PC-3 (cell line): ENCODE data around the gene SLC2A13. TPM values are rescaled to one million over a fixed set of nuclear protein-coding genes. Genes with fewer than 3 reads are reported as not detected.

Experiments
- ATAC-seq: fragments of 200-7000 bp; cut with Tn5 transposase; 2 replicates; pipeline ENCODE4 v1.9.1; 2020; ENCODE audit warnings: mild to moderate bottlenecking, moderate library complexity
- BruUV-seq: library from RNA; stranded (reverse); fragments of 400-500 nt; replicated peaks from 2 replicates; lab custom pipeline; 2021; lab: Mats Ljungman, UMichigan
- CTCF ChIA-PET: fragments of 300-600 bp; sonication (Branson Sonifier 250); formaldehyde crosslinking; loops from one replicate; lab custom pipeline; 2022; ENCODE audit warnings: antibody characterized with exemption; lab: Charles Lee
- POLR2A ChIA-PET: fragments of 300-600 bp; sonication (Branson Sonifier 250); formaldehyde crosslinking; loops from one replicate; lab custom pipeline; 2022; ENCODE audit warnings: antibody characterized with exemption; ENCODE audit not compliant: unreplicated experiment; lab: Charles Lee
- DNase-seq: peaks from one replicate; pipeline ENCODE4 v3.0.0-alpha.2; 2015
- H2AFZ ChIP-seq: fragments of 300-600 bp; sonication (generic); 2 replicates; pipeline ENCODE4 v1.6.0; 2016; ENCODE audit warnings: antibody characterized with exemption, low read length
- H3F3A ChIP-seq: fragments of 300-600 bp; sonication (generic); one replicate; pipeline ENCODE4 v1.6.0; 2017; ENCODE audit warnings: antibody characterized with exemption, low read length, control low read depth, mild to moderate bottlenecking; ENCODE audit not compliant: unreplicated experiment
- H3K27ac ChIP-seq: fragments of 300-600 bp; sonication (generic); 2 replicates; pipeline ENCODE4 v1.5.1; 2016; ENCODE audit warnings: mild to moderate bottlenecking, low read length
- H3K27me3 ChIP-seq: fragments of 300-600 bp; sonication (generic); 2 replicates; pipeline ENCODE4 v1.6.1; 2016; ENCODE audit warnings: low read length, mixed read lengths
- H3K36me3 ChIP-seq: fragments of 300-600 bp; sonication (generic); 2 replicates; pipeline ENCODE4 v1.6.1; 2016; ENCODE audit warnings: low read depth, mixed run types, low read length, mixed read lengths
- H3K4me1 ChIP-seq: fragments of 300-600 bp; sonication (generic); 2 replicates; pipeline ENCODE4 v1.5.1; 2016; ENCODE audit warnings: low read length; ENCODE audit not compliant: insufficient read depth
- H3K4me2 ChIP-seq: fragments of 300-600 bp; sonication (generic); 2 replicates; pipeline ENCODE4 v1.6.0; 2016; ENCODE audit warnings: low read length
- H3K4me3 ChIP-seq: fragments of 300-600 bp; sonication (generic); 2 replicates; pipeline ENCODE4 v1.5.1; 2016; ENCODE audit warnings: mild to moderate bottlenecking, low read length, mixed read lengths
- H3K79me2 ChIP-seq: fragments of 300-600 bp; sonication (generic); 2 replicates; pipeline ENCODE4 v1.6.1; 2017; ENCODE audit warnings: low read length, mixed read lengths
- H3K9ac ChIP-seq: fragments of 300-600 bp; sonication (generic); 2 replicates; pipeline ENCODE4 v1.6.0; 2016; ENCODE audit warnings: mild to moderate bottlenecking, low read length
- H3K9me2 ChIP-seq: fragments of 300-600 bp; sonication (generic); replicated peaks from 2 replicates; pipeline ENCODE4 v1.6.1; 2016; ENCODE audit warnings: mixed run types, low read length, mixed read lengths
- H3K9me3 ChIP-seq: fragments of 300-600 bp; sonication (generic); 2 replicates; pipeline ENCODE4 v1.6.1; 2016; ENCODE audit warnings: low read length, mixed read lengths
- H4K20me1 ChIP-seq: fragments of 300-600 bp; sonication (generic); 2 replicates; pipeline ENCODE4 v1.6.1; 2016; ENCODE audit warnings: low read length, mixed read lengths
- CTCF ChIP-seq: fragments of 300-600 bp; sonication (generic); conservative IDR thresholded peaks from 2 replicates; pipeline ENCODE4 v1.5.1; 2017; ENCODE audit warnings: antibody characterized with exemption, low read depth, mild to moderate bottlenecking, low read length
- EZH2 ChIP-seq: fragments of 300-600 bp; sonication (generic); IDR thresholded peaks from one replicate; pipeline ENCODE4 v1.6.1; 2017; ENCODE audit warnings: antibody characterized with exemption, mild to moderate bottlenecking, low read length; ENCODE audit not compliant: unreplicated experiment
- EZH2phosphoT487 ChIP-seq: fragments of 300-600 bp; sonication (generic); IDR thresholded peaks from 2 replicates; pipeline ENCODE4 v1.6.1; 2018; ENCODE audit warnings: mild to moderate bottlenecking, antibody characterized with exemption, low read length, borderline replicate concordance
- intact Hi-C: fragments of 100-400 bp; cut with micrococcal nuclease; formaldehyde crosslinking; loops from 2 replicates; pipeline ENCODE4 v1.9.0; 2023
- total RNA-seq: library from RNA; depleted of rRNA; stranded (reverse); fragments of >200 nt; gene quantifications from 2 replicates; pipeline ENCODE4 v1.2.3, GENCODE V29; 2014

The SLC2A13 gene
- total RNA-seq, 1 experiment from 2014 or later = 3.4 TPM

- no peaks in the 10 kb centered on the region for H3K9me3 ChIP-seq
- no peaks in the 10 kb centered on the region for H3K36me3 ChIP-seq
- H3F3A ChIP-seq = no peaks in the 10 kb centered on the region
- no peaks in the 10 kb centered on the region for H3K9me2 ChIP-seq
- no peak overlapping the region for H3K9ac ChIP-seq
- no peaks in the 10 kb centered on the region for H4K20me1 ChIP-seq
- CTCF ChIA-PET = interaction anchor here (0.5 kb wide), 1 partner anchor 47 kb away, joined by 3 read pairs; no protein-coding TSS in a partner anchor
- BruUV-seq = no TSS peak
- H3K27me3 ChIP-seq = no peaks in the 10 kb centered on the region
- no peaks in the 10 kb centered on the region for H3K79me2 ChIP-seq
- H3K27ac ChIP-seq = no peak overlapping the region
- intact Hi-C loops = no loop called here
- H3K4me1 ChIP-seq = peaks cover 4% of the 10 kb centered on the region; the same call in 1 of the 2 replicates
- H2AFZ ChIP-seq = no peak overlapping the region
- no peak overlapping the region for H3K4me2 ChIP-seq
- ATAC-seq (no peak), DNase-seq (no peak)
- TF ChIP-seq EZH2phosphoT487 (no peak), EZH2 (no peak), CTCF (no peak)
- H3K4me3 ChIP-seq = no peak overlapping the region
- POLR2A ChIA-PET = no interaction called here
These were observed 41.2 kb upstream of the SLC2A13 start for GRCh38 chr12:40146800-40147797.

GRCh38 chr12:40145896-40146295 lies 40.0 kb upstream of the SLC2A13 start:
- ATAC-seq (no peak), DNase-seq (no peak)
- H3K4me2 ChIP-seq = no peak overlapping the region
- intact Hi-C loops = no loop called here
- H3K27ac ChIP-seq = no peak overlapping the region
- H3K9me2 ChIP-seq = no peaks in the 10 kb centered on the region
- no peaks in the 10 kb centered on the region for H3K36me3 ChIP-seq
- H3K9me3 ChIP-seq = no peaks in the 10 kb centered on the region
- H3K27me3 ChIP-seq = peaks cover 3% of the 10 kb centered on the region; the same call in 1 of the 2 replicates
- no TSS peak for BruUV-seq
- no peak for TF ChIP-seq CTCF
- TF ChIP-seq EZH2 = no peak
- no peak overlapping the region for H3K4me3 ChIP-seq
- H4K20me1 ChIP-seq = no peaks in the 10 kb centered on the region
- ChIA-PET POLR2A (no interaction called here), CTCF (no interaction called here)
- no peak overlapping the region for H3K9ac ChIP-seq
- no peaks in the 10 kb centered on the region for H3K79me2 ChIP-seq
- H3F3A ChIP-seq = no peaks in the 10 kb centered on the region
- peaks cover 4% of the 10 kb centered on the region; the same call in 1 of the 2 replicates for H3K4me1 ChIP-seq
- no peak overlapping the region for H2AFZ ChIP-seq

DNA sequence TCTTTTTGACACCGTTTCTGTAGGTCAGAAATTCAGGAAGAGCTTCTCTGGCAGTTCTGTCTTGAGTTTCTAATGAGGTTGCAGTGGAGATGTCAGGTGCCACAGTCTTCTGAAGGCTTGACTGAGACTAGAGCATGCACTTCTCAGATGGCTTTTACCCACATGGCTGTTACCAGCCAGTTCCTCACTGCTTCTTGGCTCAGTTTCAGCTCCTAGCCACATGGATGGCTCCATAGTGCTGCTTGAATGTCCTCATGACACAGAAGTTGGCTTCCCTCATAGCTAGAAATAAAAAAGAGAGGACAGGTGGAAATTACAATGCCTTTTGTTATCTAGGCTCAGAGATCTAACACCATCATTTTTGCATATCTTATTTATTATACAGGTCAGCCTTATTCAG lies 38.1 kb upstream of the SLC2A13 start:
- H3K27ac ChIP-seq = no peak overlapping the region
- BruUV-seq = no TSS peak
- H3K36me3 ChIP-seq = no peaks in the 10 kb centered on the region
- H2AFZ ChIP-seq = no peak overlapping the region
- H3F3A ChIP-seq = no peaks in the 10 kb centered on the region
- H4K20me1 ChIP-seq = no peaks in the 10 kb centered on the region
- H3K9ac ChIP-seq = no peak overlapping the region
- no peaks in the 10 kb centered on the region for H3K79me2 ChIP-seq
- no peaks in the 10 kb centered on the region for H3K9me3 ChIP-seq
- H3K9me2 ChIP-seq = no peaks in the 10 kb centered on the region
- H3K4me3 ChIP-seq = no peak overlapping the region
- DNase-seq = no peak
- TF ChIP-seq EZH2phosphoT487 (no peak), CTCF (no peak), EZH2 (no peak)
- no peak for ATAC-seq
- H3K4me2 ChIP-seq = no peak overlapping the region
- POLR2A ChIA-PET = no interaction called here
- peaks cover 10% of the 10 kb centered on the region; the same call in 1 of the 2 replicates for H3K27me3 ChIP-seq
- intact Hi-C loops = no loop called here
- H3K4me1 ChIP-seq = no peaks in the 10 kb centered on the region
- CTCF ChIA-PET = no interaction called here
